Stomach (tissue), 9 donors: ENCODE results near the gene SOCS1. TPM values are rescaled to one million over a fixed set of nuclear protein-coding genes. Genes with fewer than 3 reads are reported as not detected.

Experiments
- DNase-seq, 2 donors: peaks; one replicate each; pipeline versions ENCODE4 v3.0.0 to v3.0.0-alpha.2; 2013 to 2019
- H3K27ac ChIP-seq, 5 donors: fragments of 200-600 bp in 4 of 5; sonication (generic) in 4 of 5; one replicate each; pipeline ENCODE4 v1.5.1; 2013 to 2019; ENCODE audit warnings: mild to moderate bottlenecking in 1 of 5, moderate library complexity in 1 of 5
- H3K27me3 ChIP-seq, 3 donors: fragments of 200-600 bp; sonication (generic); one replicate each; pipeline ENCODE4 v1.5.1; 2017 to 2019; ENCODE audit warnings: mixed run types in 1 of 3
- H3K36me3 ChIP-seq, 4 donors: fragments of 200-600 bp; sonication (generic); 1 replicate in 3 of 4; 2 replicates in 1 of 4; pipeline ENCODE4 v1.5.1; 2016 to 2019
- H3K4me1 ChIP-seq, 4 donors: fragments of 200-600 bp; sonication (generic); one replicate each; pipeline ENCODE4 v1.5.1; 2016 to 2019
- H3K4me3 ChIP-seq, 4 donors: fragments of 200-600 bp; sonication (generic) in 3 of 4; one replicate each; pipeline ENCODE4 v1.5.1; 2016 to 2019; ENCODE audit warnings: mild to moderate bottlenecking in 1 of 4
- H3K9me3 ChIP-seq, 4 donors: fragments of 200-600 bp; sonication (generic); one replicate each; pipeline ENCODE4 v1.5.1; 2016 to 2019
- CTCF ChIP-seq, 7 experiments: fragments of 450-650 bp in 4 of 7; fragments of 200-600 bp in 3 of 7; sonication (generic) in 3 of 7; IDR thresholded peaks; one replicate each; pipeline ENCODE4 v1.5.1; 2016 to 2019; ENCODE audit warnings: antibody characterized with exemption in 7 of 7, control low read depth in 2 of 7, mild to moderate bottlenecking in 1 of 7
- EP300 ChIP-seq: sonication (generic); formaldehyde crosslinking; IDR thresholded peaks from one replicate; pipeline ENCODE4 v1.6.1; 2017; ENCODE audit warnings: antibody characterized with exemption
- POLR2A ChIP-seq, 4 donors: fragments of 450-650 bp; IDR thresholded peaks; one replicate each; pipeline ENCODE4 v1.6.1; 2016; ENCODE audit warnings: antibody characterized with exemption in 4 of 4, control low read depth in 2 of 4, mild to moderate bottlenecking in 1 of 4, moderate library complexity in 1 of 4
- POLR2AphosphoS5 ChIP-seq, 3 donors: sonication (generic); formaldehyde crosslinking; IDR thresholded peaks; one replicate each; pipeline ENCODE4 v1.6.1; 2016; ENCODE audit warnings: antibody characterized with exemption in 3 of 3
- WGBS, 5 donors: extraction: QIAGEN DNeasy Blood & Tissue Kit in 3 of 5; methylation state at CpG; one replicate each; pipeline versions ENCODE4 v1.1.5 to v1.1.7; 2013 to 2018; 5-methylcytosine and 5-hydroxymethylcytosine counted together
- intact Hi-C: fragments of 100-400 bp; cut with DNase I; formaldehyde crosslinking; loops from one replicate; pipeline ENCODE4 v1.15.1; 2023; ENCODE audit warnings: low total_unique reads
- polyA plus RNA-seq, 3 donors: library from polyadenylated mRNA; stranded (reverse); fragments of 200-250 nt; gene quantifications; one replicate each; pipeline ENCODE4 v1.2.3, GENCODE V29; 2013
- total RNA-seq, 5 donors: library from RNA; depleted of rRNA; stranded (reverse); fragments of >200 nt; gene quantifications; one replicate each; pipeline versions ENCODE4 v1.1.0 to v1.2.3, GENCODE V29; 2014 to 2016
- donor health status: healthy with polysubstance abuse.
- donor health status: Bipolar disorder and iron deficiency.
- donor health status: healthy.

The SOCS1 gene
- total and polyA plus RNA-seq, 8 donors = 4.2 to 45.5 (median 11.5) TPM

DNA sequence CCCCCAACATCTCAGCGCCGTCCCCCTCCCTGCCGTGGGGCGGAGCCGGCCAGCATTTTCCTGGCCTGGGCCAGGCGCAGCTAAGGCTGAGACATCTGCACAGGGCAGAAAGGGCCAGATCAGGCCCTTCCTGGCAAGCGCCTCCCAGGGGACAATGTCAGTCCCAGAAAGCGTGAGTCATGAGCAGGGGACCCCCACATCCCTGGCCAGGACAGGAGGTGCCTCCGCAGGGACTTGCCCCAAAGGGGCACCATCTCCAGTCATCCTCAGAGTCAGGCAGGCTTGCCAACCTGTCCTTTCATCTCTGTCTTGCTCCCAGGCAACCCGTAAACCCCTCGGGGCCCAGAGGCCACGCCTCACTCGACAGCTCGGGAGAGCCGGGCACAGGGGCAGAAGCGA is 43.2 kb downstream of the SOCS1 start:
- intact Hi-C loops = no loop called here
- TF ChIP-seq POLR2A (IDR thresholded peaks at IDR 0.05) = no peak
- TF ChIP-seq EP300 = no peak
- no peak for TF ChIP-seq CTCF (IDR thresholded peaks at IDR 0.05)
- no peak for TF ChIP-seq POLR2AphosphoS5 (IDR thresholded peaks at IDR 0.05)

GRCh38 chr16:11211977-11212797 is 43.8 kb downstream of the SOCS1 start:
- 66 to 74% (median 72%) methylated on average over 16 of the region's 16 CpGs for WGBS, 5 donors
- peak in 1 of 2 donors; percentile 58 for DNase-seq
- TF ChIP-seq EP300 (no peak), POLR2A (IDR thresholded peaks at IDR 0.05) (no peak), POLR2AphosphoS5 (IDR thresholded peaks at IDR 0.05) (no peak), CTCF (IDR thresholded peaks at IDR 0.05) (no peak)
- H3K4me3 ChIP-seq = no peak overlapping the region
- H3K27me3 ChIP-seq = peaks cover 0 to 20% (median 3%) of the 10 kb centered on the region in 3 donors
- H3K4me1 ChIP-seq = no peaks in the 10 kb centered on the region
- H3K9me3 ChIP-seq = peaks cover 5 to 21% (median 20%) of the 10 kb centered on the region in 4 donors
- H3K36me3 ChIP-seq = no peaks in the 10 kb centered on the region
- intact Hi-C loops = no loop called here
- no peak overlapping the region for H3K27ac ChIP-seq

More for the DNA sequence above, 43.2 kb downstream of the SOCS1 start:
- DNase-seq = no peak
- H3K4me3 ChIP-seq = no peak overlapping the region
- H3K27ac ChIP-seq = no peak overlapping the region
- H3K4me1 ChIP-seq = no peaks in the 10 kb centered on the region
- H3K27me3 ChIP-seq = peaks cover 0 to 20% (median 3%) of the 10 kb centered on the region in 3 donors
- no peaks in the 10 kb centered on the region for H3K36me3 ChIP-seq
- peaks cover 5 to 22% (median 18%) of the 10 kb centered on the region in 4 donors for H3K9me3 ChIP-seq
- 85 to 90% (median 88%) methylated on average over 14 to 16 of the region's 16 CpGs for WGBS, 5 donors

- H3K4me1 ChIP-seq = peaks cover 0 to 6% (median 2%) of the 10 kb centered on the region in 4 donors
- TF ChIP-seq POLR2A (IDR thresholded peaks at IDR 0.05) (no peak), EP300 (no peak), CTCF (IDR thresholded peaks at IDR 0.05) (no peak), POLR2AphosphoS5 (IDR thresholded peaks at IDR 0.05) (no peak)
- intact Hi-C loops = no loop called here
- WGBS, 5 donors = 63 to 78% (median 70%) methylated on average over 11 to 16 of the region's 16 CpGs
- H3K36me3 ChIP-seq = no peaks in the 10 kb centered on the region
- DNase-seq = no peak
- no peak overlapping the region for H3K27ac ChIP-seq
- H3K9me3 ChIP-seq = peaks cover 5 to 16% (median 15%) of the 10 kb centered on the region in 4 donors
- H3K4me3 ChIP-seq = no peak overlapping the region
- H3K27me3 ChIP-seq = peaks cover 0 to 20% (median 3%) of the 10 kb centered on the region in 3 donors
These were observed 44.7 kb downstream of the SOCS1 start for GRCh38 chr16:11211061-11211976.

GRCh38 chr16:11210260-11210659 is 45.7 kb downstream of the SOCS1 start:
- intact Hi-C loops = no loop called here
- H3K27me3 ChIP-seq = peaks cover 0 to 20% (median 3%) of the 10 kb centered on the region in 3 donors
- 80 to 85% (median 84%) methylated on average over 10 to 11 of the region's 11 CpGs for WGBS, 5 donors
- H3K4me1 ChIP-seq = peaks cover 0 to 16% (median 8%) of the 10 kb centered on the region in 4 donors
- no peak overlapping the region for H3K4me3 ChIP-seq
- H3K36me3 ChIP-seq = no peaks in the 10 kb centered on the region
- TF ChIP-seq EP300 (no peak), CTCF (IDR thresholded peaks at IDR 0.05) (no peak), POLR2AphosphoS5 (IDR thresholded peaks at IDR 0.05) (no peak), POLR2A (IDR thresholded peaks at IDR 0.05) (no peak)
- DNase-seq = no peak
- no peak overlapping the region for H3K27ac ChIP-seq
- H3K9me3 ChIP-seq = peaks cover 0 to 9% (median 8%) of the 10 kb centered on the region in 4 donors
